Stomach (tissue), 9 donors: Measurements from ENCODE around the gene ILF2. TPM values are rescaled to one million over a fixed set of nuclear protein-coding genes. Genes with fewer than 3 reads are reported as not detected.

Experiments
- DNase-seq, 2 donors: peaks; one replicate each; pipeline versions ENCODE4 v3.0.0 to v3.0.0-alpha.2; 2013 to 2019
- H3K27ac ChIP-seq, 5 donors: fragments of 200-600 bp in 4 of 5; sonication (generic) in 4 of 5; one replicate each; pipeline ENCODE4 v1.5.1; 2013 to 2019; ENCODE audit warnings: mild to moderate bottlenecking in 1 of 5, moderate library complexity in 1 of 5
- H3K27me3 ChIP-seq, 3 donors: fragments of 200-600 bp; sonication (generic); one replicate each; pipeline ENCODE4 v1.5.1; 2017 to 2019; ENCODE audit warnings: mixed run types in 1 of 3
- H3K36me3 ChIP-seq, 4 donors: fragments of 200-600 bp; sonication (generic); 1 replicate in 3 of 4; 2 replicates in 1 of 4; pipeline ENCODE4 v1.5.1; 2016 to 2019
- H3K4me1 ChIP-seq, 4 donors: fragments of 200-600 bp; sonication (generic); one replicate each; pipeline ENCODE4 v1.5.1; 2016 to 2019
- H3K4me3 ChIP-seq, 4 donors: fragments of 200-600 bp; sonication (generic) in 3 of 4; one replicate each; pipeline ENCODE4 v1.5.1; 2016 to 2019; ENCODE audit warnings: mild to moderate bottlenecking in 1 of 4
- H3K9me3 ChIP-seq, 4 donors: fragments of 200-600 bp; sonication (generic); one replicate each; pipeline ENCODE4 v1.5.1; 2016 to 2019
- EP300 ChIP-seq: sonication (generic); formaldehyde crosslinking; IDR thresholded peaks from one replicate; pipeline ENCODE4 v1.6.1; 2017; ENCODE audit warnings: antibody characterized with exemption
- POLR2A ChIP-seq, 4 donors: fragments of 450-650 bp; IDR thresholded peaks; one replicate each; pipeline ENCODE4 v1.6.1; 2016; ENCODE audit warnings: antibody characterized with exemption in 4 of 4, control low read depth in 2 of 4, mild to moderate bottlenecking in 1 of 4, moderate library complexity in 1 of 4
- POLR2AphosphoS5 ChIP-seq, 3 donors: sonication (generic); formaldehyde crosslinking; IDR thresholded peaks; one replicate each; pipeline ENCODE4 v1.6.1; 2016; ENCODE audit warnings: antibody characterized with exemption in 3 of 3
- WGBS, 5 donors: extraction: QIAGEN DNeasy Blood & Tissue Kit in 3 of 5; methylation state at CpG; one replicate each; pipeline versions ENCODE4 v1.1.5 to v1.1.7; 2013 to 2018; 5-methylcytosine and 5-hydroxymethylcytosine counted together
- intact Hi-C: fragments of 100-400 bp; cut with DNase I; formaldehyde crosslinking; loops from one replicate; pipeline ENCODE4 v1.15.1; 2023; ENCODE audit warnings: low total_unique reads
- polyA plus RNA-seq, 3 donors: library from polyadenylated mRNA; stranded (reverse); fragments of 200-250 nt; gene quantifications; one replicate each; pipeline ENCODE4 v1.2.3, GENCODE V29; 2013
- total RNA-seq, 5 donors: library from RNA; depleted of rRNA; stranded (reverse); fragments of >200 nt; gene quantifications; one replicate each; pipeline versions ENCODE4 v1.1.0 to v1.2.3, GENCODE V29; 2014 to 2016
- TF ChIP-seq, protein P1 (sequence below), 7 experiments: fragments of 450-650 bp in 4 of 7; fragments of 200-600 bp in 3 of 7; sonication (generic) in 3 of 7; IDR thresholded peaks; one replicate each; pipeline ENCODE4 v1.5.1; 2016 to 2019; ENCODE audit warnings: antibody characterized with exemption in 7 of 7, control low read depth in 2 of 7, mild to moderate bottlenecking in 1 of 7
- donor health status: healthy with polysubstance abuse.
- donor health status: Bipolar disorder and iron deficiency.
- donor health status: healthy.

The ILF2 gene
- total and polyA plus RNA-seq, 8 donors, result 17.1 to 138 (median 72.1) TPM

DNA sequence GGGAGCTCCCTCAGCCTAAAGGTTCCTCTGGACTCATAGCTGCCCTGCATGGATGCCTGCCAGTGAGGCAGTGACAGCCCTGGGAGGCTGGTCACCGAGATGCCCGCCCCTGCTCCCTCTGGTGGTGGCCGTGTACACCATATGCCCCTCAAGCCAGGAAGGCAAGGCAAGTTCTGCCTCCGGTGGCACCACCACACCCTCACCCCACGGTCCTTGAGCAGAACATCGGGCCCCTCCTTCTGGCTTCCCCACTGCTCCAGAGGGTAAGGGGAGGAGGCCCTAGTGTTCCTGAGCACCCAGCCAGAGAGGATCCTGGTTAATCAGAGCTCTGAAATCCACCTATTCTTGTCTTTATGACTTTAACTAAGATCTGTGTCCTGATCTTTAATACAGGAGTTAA, 53.1 kb downstream of the ILF2 start:
- peak overlapping the region in 4 of 5 donors; percentile 46 to 89 (median 67) for H3K27ac ChIP-seq
- TF ChIP-seq, protein P1, sequence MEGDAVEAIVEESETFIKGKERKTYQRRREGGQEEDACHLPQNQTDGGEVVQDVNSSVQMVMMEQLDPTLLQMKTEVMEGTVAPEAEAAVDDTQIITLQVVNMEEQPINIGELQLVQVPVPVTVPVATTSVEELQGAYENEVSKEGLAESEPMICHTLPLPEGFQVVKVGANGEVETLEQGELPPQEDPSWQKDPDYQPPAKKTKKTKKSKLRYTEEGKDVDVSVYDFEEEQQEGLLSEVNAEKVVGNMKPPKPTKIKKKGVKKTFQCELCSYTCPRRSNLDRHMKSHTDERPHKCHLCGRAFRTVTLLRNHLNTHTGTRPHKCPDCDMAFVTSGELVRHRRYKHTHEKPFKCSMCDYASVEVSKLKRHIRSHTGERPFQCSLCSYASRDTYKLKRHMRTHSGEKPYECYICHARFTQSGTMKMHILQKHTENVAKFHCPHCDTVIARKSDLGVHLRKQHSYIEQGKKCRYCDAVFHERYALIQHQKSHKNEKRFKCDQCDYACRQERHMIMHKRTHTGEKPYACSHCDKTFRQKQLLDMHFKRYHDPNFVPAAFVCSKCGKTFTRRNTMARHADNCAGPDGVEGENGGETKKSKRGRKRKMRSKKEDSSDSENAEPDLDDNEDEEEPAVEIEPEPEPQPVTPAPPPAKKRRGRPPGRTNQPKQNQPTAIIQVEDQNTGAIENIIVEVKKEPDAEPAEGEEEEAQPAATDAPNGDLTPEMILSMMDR (IDR thresholded peaks at IDR 0.05), result peak in 5 of 7 experiments; percentile 18 to 81 (median 59)
- TF ChIP-seq EP300, result no peak
- no peak for TF ChIP-seq POLR2A (IDR thresholded peaks at IDR 0.05)
- peak in 1 of 3 donors; percentile 31 for TF ChIP-seq POLR2AphosphoS5 (IDR thresholded peaks at IDR 0.05)

DNA sequence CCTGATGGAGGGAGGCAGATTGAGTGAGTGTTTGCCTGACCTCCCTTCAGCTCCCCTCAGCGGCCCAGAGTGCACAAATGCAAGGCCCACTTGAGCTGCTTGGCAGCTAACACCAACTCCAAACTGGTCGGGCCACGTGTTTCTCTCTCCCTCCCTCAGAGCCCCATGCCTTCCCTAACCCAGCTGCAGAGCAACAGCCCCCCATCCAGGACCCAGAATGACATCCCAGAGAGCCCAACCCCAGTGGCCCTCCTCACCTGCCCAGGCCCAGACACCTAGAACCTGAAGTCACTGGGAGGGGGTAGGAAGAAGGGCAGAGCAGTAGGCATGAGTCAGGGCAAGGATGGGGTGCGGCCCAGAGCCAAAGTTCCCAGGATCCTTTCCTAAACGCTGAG, 53.9 kb downstream of the ILF2 start:
- no peaks in the 10 kb centered on the region for H3K27me3 ChIP-seq
- no peaks in the 10 kb centered on the region for H3K9me3 ChIP-seq
- H3K27ac ChIP-seq, result peak overlapping the region; percentile 46 to 89 (median 66)
- DNase-seq, result no peak
- intact Hi-C loops, result no loop called here
- WGBS, 5 donors, result 37 to 58% (median 47%) methylated on average over 3 to 5 of the region's 5 CpGs
- H3K4me3 ChIP-seq, result no peak overlapping the region
- peaks cover 0 to 26% (median 10%) of the 10 kb centered on the region in 4 donors for H3K36me3 ChIP-seq
- TF ChIP-seq EP300 (no peak), POLR2A (IDR thresholded peaks at IDR 0.05) (no peak), POLR2AphosphoS5 (IDR thresholded peaks at IDR 0.05) (no peak)
- peaks cover 28 to 56% (median 42%) of the 10 kb centered on the region in 4 donors for H3K4me1 ChIP-seq

More for the DNA sequence above, 53.1 kb downstream of the ILF2 start:
- intact Hi-C loops, result no loop called here
- Histone ChIP-seq H3K9me3 (no peaks in the 10 kb centered on the region), H3K27me3 (no peaks in the 10 kb centered on the region), H3K36me3 (peaks cover 0 to 34% (median 13%) of the 10 kb centered on the region in 4 donors), H3K4me3 (no peak overlapping the region), H3K4me1 (peaks cover 28 to 53% (median 42%) of the 10 kb centered on the region in 4 donors)
- WGBS, 5 donors, result 3 to 53% (median 32%) methylated on average over 4 to 6 of the region's 6 CpGs
- DNase-seq, result peak; percentile 85 to 91

DNA sequence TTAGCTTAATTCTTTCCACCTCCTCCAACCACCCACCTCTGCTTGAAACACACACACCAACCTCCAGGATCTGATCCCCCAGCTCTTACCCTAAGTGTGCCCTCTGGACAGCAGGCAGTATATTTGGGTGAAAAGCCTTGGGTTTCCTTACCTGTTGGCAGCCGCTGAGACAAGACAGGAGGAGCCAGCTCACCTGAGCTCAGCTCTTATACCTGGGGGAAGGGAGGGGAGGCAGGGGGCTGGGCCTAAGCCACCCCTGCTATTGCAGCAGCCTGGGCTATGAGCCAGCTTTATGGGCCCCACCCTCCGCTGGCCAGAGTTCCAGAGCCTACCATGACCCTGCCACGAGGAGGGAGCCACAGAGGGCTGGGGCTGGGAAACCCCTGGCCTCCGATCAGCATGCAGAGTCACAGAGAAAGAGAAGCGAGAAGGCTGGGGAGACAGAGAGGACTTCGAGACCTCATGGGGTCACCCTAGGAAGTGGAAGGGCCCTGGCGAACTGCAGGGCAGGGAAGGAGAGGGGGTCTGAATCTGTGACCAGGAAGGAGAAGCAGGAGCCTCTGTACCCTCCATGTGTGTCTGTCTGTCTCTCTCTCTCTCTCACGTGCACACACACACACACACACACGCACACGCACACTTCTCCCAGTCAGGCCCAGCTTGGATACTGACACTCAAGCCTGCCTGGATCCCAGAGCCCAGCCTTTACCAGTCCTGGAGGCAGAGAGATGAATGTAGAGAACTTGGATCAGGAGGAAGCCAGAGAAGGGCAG, 54.5 kb downstream of the ILF2 start, which contains the start of gene S100A14:
TSS of gene S100A14 (minus strand) at position 182 of the 773 bp plus-strand sequence. CDS start 467 bp downstream, outside the sequence.
- no peaks in the 10 kb centered on the region for H3K9me3 ChIP-seq
- peak within 1 kb of the TSS; percentile 48 to 89 (median 66) for H3K27ac ChIP-seq
- intact Hi-C loops, result no loop called here
- peaks cover 29 to 61% (median 47%) of the 10 kb centered on the region in 4 donors for H3K4me1 ChIP-seq
- peaks cover 0 to 24% (median 10%) of the 10 kb centered on the region in 4 donors for H3K36me3 ChIP-seq
- peak in 1 of 3 donors; percentile 67 for TF ChIP-seq POLR2AphosphoS5 (IDR thresholded peaks at IDR 0.05)
- TF ChIP-seq, protein P1 (IDR thresholded peaks at IDR 0.05), result no peak
- peak within 1 kb of the TSS; percentile 3 to 43 (median 18) for H3K4me3 ChIP-seq
- peak; percentile 92 to 94 for DNase-seq
- H3K27me3 ChIP-seq, result no peaks in the 10 kb centered on the region
- WGBS, 5 donors, result 23 to 55% (median 38%) methylated on average over 9 to 10 of the region's 10 CpGs

DNA sequence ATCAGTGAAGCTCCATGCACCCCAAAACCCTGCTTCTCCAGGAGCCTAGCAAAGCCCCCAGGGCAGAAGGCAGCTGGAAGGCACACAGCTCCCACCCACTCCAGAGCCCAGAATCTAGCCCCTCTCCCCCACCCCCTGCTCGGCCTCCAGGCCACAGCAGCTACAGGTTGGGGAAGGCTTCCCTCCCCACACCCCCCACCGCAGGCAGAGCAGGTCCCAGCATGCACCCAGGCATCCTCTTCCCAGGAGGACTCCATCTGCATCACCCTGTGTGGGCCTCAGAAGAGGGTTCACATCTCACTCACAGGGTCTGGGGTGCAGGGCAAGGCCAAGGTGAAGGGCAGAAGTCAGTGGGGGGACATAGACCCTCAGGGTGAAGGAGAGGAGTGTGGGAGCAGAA, 55.4 kb downstream of the ILF2 start:
- no peak for TF ChIP-seq POLR2A (IDR thresholded peaks at IDR 0.05)
- TF ChIP-seq, protein P1 (IDR thresholded peaks at IDR 0.05), result no peak
- TF ChIP-seq EP300, result no peak
- no peak for TF ChIP-seq POLR2AphosphoS5 (IDR thresholded peaks at IDR 0.05)
- no peak for DNase-seq
- intact Hi-C loops, result no loop called here
- H3K27ac ChIP-seq, result peak overlapping the region; percentile 48 to 89 (median 66)
- no peaks in the 10 kb centered on the region for H3K27me3 ChIP-seq
- WGBS, 5 donors, result 70 to 93% (median 78%) methylated on average over 2 of the region's 2 CpGs
- H3K4me3 ChIP-seq, result peak overlapping the region; percentile 3 to 43 (median 18)
- H3K36me3 ChIP-seq, result peaks cover 0 to 24% (median 8%) of the 10 kb centered on the region in 4 donors
- no peaks in the 10 kb centered on the region for H3K9me3 ChIP-seq
- peaks cover 39 to 71% (median 56%) of the 10 kb centered on the region in 4 donors for H3K4me1 ChIP-seq
